CD8-positive, alpha-beta memory T cell (primary cell): ENCODE measurements around the gene DDAH2. TPM values are rescaled to one million over a fixed set of nuclear protein-coding genes. Genes with fewer than 3 reads are reported as not detected.
A peak's percentile ranks its signal among the peaks of the same experiment; 100 is the strongest.
"Not testable (repeated sequence)": the region's sequence is repeated elsewhere in the genome, so short reads cannot be mapped to it uniquely, and the experiment has no call there.

Experiments used
- CTCF ChIA-PET: fragments of 350-600 bp; sonication (Branson Sonifier 250); formaldehyde crosslinking; loops from one replicate; lab custom pipeline; 2021; ENCODE audit warnings: antibody characterized with exemption; lab: Charles Lee
- POLR2A ChIA-PET: fragments of 350-600 bp; sonication (Branson Sonifier 250); formaldehyde crosslinking; loops from one replicate; lab custom pipeline; 2021; ENCODE audit warnings: antibody characterized with exemption; lab: Charles Lee
- DNase-seq, 5 donors: peaks; one replicate each; pipeline versions ENCODE4 v3.0.0 to v3.0.0-alpha.2; 2020 to 2022; ENCODE audit warnings: mixed read lengths in 1 of 5
- H3K27ac ChIP-seq: one replicate; pipeline ENCODE4 v1.7.0; 2013; ENCODE audit warnings: low read depth, mild to moderate bottlenecking, low read length, moderate library complexity
- H3K27me3 ChIP-seq: 2 replicates; pipeline ENCODE4 v1.7.0; 2013; ENCODE audit warnings: low read length, mild to moderate bottlenecking; ENCODE audit not compliant: insufficient read depth, poor library complexity, severe bottlenecking
- H3K36me3 ChIP-seq: 2 replicates; pipeline ENCODE4 v1.7.0; 2013; ENCODE audit warnings: mild to moderate bottlenecking, low read length, moderate library complexity; ENCODE audit not compliant: insufficient read depth
- H3K4me1 ChIP-seq: 2 replicates; pipeline ENCODE4 v1.7.0; 2013; ENCODE audit warnings: mild to moderate bottlenecking, low read length, moderate library complexity; ENCODE audit not compliant: insufficient read depth
- H3K4me3 ChIP-seq: 2 replicates; pipeline ENCODE4 v1.7.0; 2013; ENCODE audit warnings: mild to moderate bottlenecking, low read length
- H3K9me3 ChIP-seq: 2 replicates; pipeline ENCODE4 v1.7.0; 2013; ENCODE audit warnings: mild to moderate bottlenecking, low read length
- H3K27ac Mint-ChIP-seq, 8 donors: one replicate each; pipeline ENCODE4 v1.8.0; 2020 to 2021; ENCODE audit warnings: mixed read lengths in 8 of 8, mild to moderate bottlenecking in 6 of 8, inconsistent platforms in 3 of 8, moderate library complexity in 3 of 8
- H3K27me3 Mint-ChIP-seq, 2 donors: one replicate each; pipeline ENCODE4 v1.8.0; 2020 to 2021; ENCODE audit warnings: mixed read lengths in 2 of 2, mild to moderate bottlenecking in 1 of 2, moderate library complexity in 1 of 2
- H3K36me3 Mint-ChIP-seq, 3 donors: one replicate each; pipeline ENCODE4 v1.8.0; 2020 to 2021; ENCODE audit warnings: mixed read lengths in 3 of 3, inconsistent platforms in 1 of 3, mild to moderate bottlenecking in 1 of 3
- H3K4me1 Mint-ChIP-seq, 3 donors: one replicate each; pipeline ENCODE4 v1.8.0; 2020 to 2021; ENCODE audit warnings: mixed read lengths in 3 of 3, inconsistent platforms in 1 of 3, mild to moderate bottlenecking in 1 of 3
- H3K4me3 Mint-ChIP-seq, 7 donors: one replicate each; pipeline ENCODE4 v1.8.0; 2020 to 2021; ENCODE audit warnings: mixed read lengths in 7 of 7, mild to moderate bottlenecking in 6 of 7, moderate library complexity in 4 of 7, inconsistent platforms in 2 of 7
- H3K9me3 Mint-ChIP-seq, 5 donors: one replicate each; pipeline ENCODE4 v1.8.0; 2020 to 2022; ENCODE audit warnings: mixed read lengths in 5 of 5, mild to moderate bottlenecking in 3 of 5, moderate library complexity in 2 of 5, inconsistent platforms in 1 of 5
- polyA plus RNA-seq: library from polyadenylated mRNA; unstranded; fragments of 300-500 nt; fragmentation: Illumina TruSeq; gene quantifications from one replicate; pipeline ENCODE4 v1.2.3, GENCODE V29; 2021
- total RNA-seq, 2 experiments: library from RNA; stranded (reverse); gene quantifications; one replicate each; pipeline ENCODE4 v1.2.3, GENCODE V29; 2021

DDAH2 gene
- total and polyA plus RNA-seq, 3 experiments from 2014 or later = 4.1 to 26.3 (median 4.9) TPM

GRCh38 chr6:31715022-31715958 lies 13.8 kb downstream of the DDAH2 start, which contains the start of gene LY6G6D:
TSS of gene LY6G6D (plus strand) at chr6:31715348. CDS start at chr6:31715356, 8 bp downstream.
- H3K4me3 Mint-ChIP-seq = no peak within 1 kb of the TSS
- peaks cover 0 to 2% of the 10 kb centered on the region in 2 donors for H3K27me3 Mint-ChIP-seq
- CTCF ChIA-PET = interaction anchor here (1.3 kb wide), 1 partner anchor 54 kb away, joined by 3 read pairs; no protein-coding TSS in a partner anchor
- no peak for DNase-seq
- H3K27me3 ChIP-seq = no peaks in the 10 kb centered on the region
- H3K4me3 ChIP-seq = no peak within 1 kb of the TSS
- H3K9me3 Mint-ChIP-seq = no peaks in the 10 kb centered on the region
- no peak within 1 kb of the TSS for H3K27ac ChIP-seq
- H3K4me1 Mint-ChIP-seq = peaks cover 10 to 18% (median 14%) of the 10 kb centered on the region in 3 donors
- H3K9me3 ChIP-seq = no peaks in the 10 kb centered on the region
- POLR2A ChIA-PET = no interaction called here
- H3K4me1 ChIP-seq = peaks cover 5% of the 10 kb centered on the region
- no peaks in the 10 kb centered on the region for H3K36me3 Mint-ChIP-seq
- H3K27ac Mint-ChIP-seq = peak within 1 kb of the TSS in 1 of 8 donors; percentile 17
- no peaks in the 10 kb centered on the region for H3K36me3 ChIP-seq

GRCh38 chr6:31713991-31714684 lies 15.0 kb downstream of the DDAH2 start:
- ChIA-PET CTCF (interaction anchor here (0.6 to 0.9 kb wide), 2 partner anchors 30 to 123 kb away, joined by 3 read pairs; no protein-coding TSS in a partner anchor), POLR2A (no interaction called here)
- no peaks in the 10 kb centered on the region for H3K9me3 ChIP-seq
- Mint-ChIP-seq H3K27ac (no peak overlapping the region), H3K27me3 (peaks cover 0 to 2% of the 10 kb centered on the region in 2 donors), H3K9me3 (no peaks in the 10 kb centered on the region), H3K4me3 (peak overlapping the region in 1 of 7 donors; percentile 63), H3K4me1 (peaks cover 10 to 18% (median 14%) of the 10 kb centered on the region in 3 donors), H3K36me3 (no peaks in the 10 kb centered on the region)
- H3K4me1 ChIP-seq = peaks cover 5% of the 10 kb centered on the region
- H3K27me3 ChIP-seq = no peaks in the 10 kb centered on the region
- H3K27ac ChIP-seq = no peak overlapping the region
- H3K4me3 ChIP-seq = no peak overlapping the region
- DNase-seq = no peak
- H3K36me3 ChIP-seq = no peaks in the 10 kb centered on the region

GRCh38 chr6:31713465-31713864 lies 15.6 kb downstream of the DDAH2 start:
- no peak for DNase-seq
- Histone ChIP-seq H3K4me3 (no peak overlapping the region), H3K36me3 (no peaks in the 10 kb centered on the region), H3K4me1 (peaks cover 5% of the 10 kb centered on the region), H3K9me3 (no peaks in the 10 kb centered on the region), H3K27ac (no peak overlapping the region), H3K27me3 (no peaks in the 10 kb centered on the region)
- H3K27ac Mint-ChIP-seq = peak overlapping the region in 1 of 8 donors; percentile 1
- no peaks in the 10 kb centered on the region for H3K27me3 Mint-ChIP-seq
- no peaks in the 10 kb centered on the region for H3K36me3 Mint-ChIP-seq
- ChIA-PET POLR2A (no interaction called here), CTCF (interaction anchor here (0.9 kb wide), 1 partner anchor 123 kb away, joined by 3 read pairs; no protein-coding TSS in a partner anchor)
- peaks cover 10 to 18% (median 14%) of the 10 kb centered on the region in 3 donors for H3K4me1 Mint-ChIP-seq
- H3K4me3 Mint-ChIP-seq = no peak overlapping the region
- no peaks in the 10 kb centered on the region for H3K9me3 Mint-ChIP-seq

DNA sequence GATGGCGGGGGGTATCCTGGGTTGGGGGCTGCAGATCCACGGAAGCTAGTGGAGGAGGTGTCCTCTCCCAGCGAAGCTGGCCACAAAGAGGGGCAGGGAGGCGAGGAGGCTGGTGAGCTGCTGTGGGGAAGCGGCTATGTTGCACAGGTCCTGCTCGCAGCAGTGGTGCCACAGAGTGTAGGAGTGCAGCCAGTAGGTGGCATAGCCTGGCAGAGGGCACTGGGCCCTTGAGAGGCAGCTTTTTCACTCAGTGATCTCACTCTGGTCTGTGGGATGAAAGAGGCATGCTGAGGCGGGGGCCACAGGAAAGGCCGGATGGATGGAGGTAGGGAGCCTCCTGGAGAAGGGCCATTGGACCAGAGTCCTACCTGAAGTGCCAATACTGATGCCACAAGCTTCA lies 16.8 kb downstream of the DDAH2 start:
- Mint-ChIP-seq H3K4me3 (no peak overlapping the region), H3K36me3 (no peaks in the 10 kb centered on the region), H3K4me1 (peaks cover 10 to 18% (median 14%) of the 10 kb centered on the region in 3 donors), H3K27me3 (no peaks in the 10 kb centered on the region), H3K9me3 (no peaks in the 10 kb centered on the region), H3K27ac (peak overlapping the region in 3 of 8 donors; percentile 40 to 74 (median 55))
- H3K4me3 ChIP-seq = no peak overlapping the region
- DNase-seq = no peak
- H3K9me3 ChIP-seq = no peaks in the 10 kb centered on the region
- H3K4me1 ChIP-seq = peaks cover 5% of the 10 kb centered on the region
- no peak overlapping the region for H3K27ac ChIP-seq
- H3K36me3 ChIP-seq = no peaks in the 10 kb centered on the region
- POLR2A ChIA-PET = interaction anchor here (0.6 kb wide), 1 partner anchor 246 kb away, joined by 3 read pairs; the partner anchor contains the start of genes NELFE and SKIC2
- CTCF ChIA-PET = interaction anchor here (1.0 to 1.1 kb wide), 2 partner anchors 9 to 27 kb away, joined by 3 to 4 read pairs; partner anchors contain the start of gene ABHD16A
- H3K27me3 ChIP-seq = no peaks in the 10 kb centered on the region

DNA sequence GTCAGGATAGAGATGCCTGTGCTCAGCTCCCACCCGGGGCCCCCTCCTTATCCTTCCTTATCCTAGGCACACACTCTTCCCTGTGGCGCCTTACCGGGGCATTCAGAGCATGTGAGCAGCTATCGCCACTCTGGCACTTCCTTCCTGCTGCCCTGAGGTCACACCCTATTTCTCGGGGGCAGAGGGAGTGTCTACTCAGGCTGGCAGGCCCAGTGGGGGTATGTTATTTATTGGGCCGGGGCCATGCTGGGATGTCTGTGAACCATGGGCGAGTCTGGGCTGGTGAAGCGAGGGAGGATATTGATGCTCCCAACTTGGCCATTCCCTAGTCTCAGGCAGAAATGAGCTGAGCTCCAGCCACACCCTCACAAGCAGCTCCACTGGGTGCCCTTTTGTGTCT lies 17.9 kb downstream of the DDAH2 start:
- peaks cover 5% of the 10 kb centered on the region for H3K4me1 ChIP-seq
- no peaks in the 10 kb centered on the region for H3K36me3 ChIP-seq
- no peaks in the 10 kb centered on the region for H3K27me3 ChIP-seq
- Mint-ChIP-seq H3K27me3 (no peaks in the 10 kb centered on the region), H3K4me3 (peak overlapping the region in 2 of 7 donors; percentile 9 to 28), H3K9me3 (no peaks in the 10 kb centered on the region), H3K27ac (peak overlapping the region in 4 of 8 donors; percentile 70 to 84 (median 79)), H3K36me3 (no peaks in the 10 kb centered on the region), H3K4me1 (peaks cover 10 to 18% (median 14%) of the 10 kb centered on the region in 3 donors)
- no peak overlapping the region for H3K27ac ChIP-seq
- no peak overlapping the region for H3K4me3 ChIP-seq
- POLR2A ChIA-PET = no interaction called here
- CTCF ChIA-PET = interaction anchor here (0.9 kb wide), 1 partner anchor 28 kb away, joined by 4 read pairs; no protein-coding TSS in a partner anchor
- DNase-seq = no peak
- H3K9me3 ChIP-seq = no peaks in the 10 kb centered on the region

DNA sequence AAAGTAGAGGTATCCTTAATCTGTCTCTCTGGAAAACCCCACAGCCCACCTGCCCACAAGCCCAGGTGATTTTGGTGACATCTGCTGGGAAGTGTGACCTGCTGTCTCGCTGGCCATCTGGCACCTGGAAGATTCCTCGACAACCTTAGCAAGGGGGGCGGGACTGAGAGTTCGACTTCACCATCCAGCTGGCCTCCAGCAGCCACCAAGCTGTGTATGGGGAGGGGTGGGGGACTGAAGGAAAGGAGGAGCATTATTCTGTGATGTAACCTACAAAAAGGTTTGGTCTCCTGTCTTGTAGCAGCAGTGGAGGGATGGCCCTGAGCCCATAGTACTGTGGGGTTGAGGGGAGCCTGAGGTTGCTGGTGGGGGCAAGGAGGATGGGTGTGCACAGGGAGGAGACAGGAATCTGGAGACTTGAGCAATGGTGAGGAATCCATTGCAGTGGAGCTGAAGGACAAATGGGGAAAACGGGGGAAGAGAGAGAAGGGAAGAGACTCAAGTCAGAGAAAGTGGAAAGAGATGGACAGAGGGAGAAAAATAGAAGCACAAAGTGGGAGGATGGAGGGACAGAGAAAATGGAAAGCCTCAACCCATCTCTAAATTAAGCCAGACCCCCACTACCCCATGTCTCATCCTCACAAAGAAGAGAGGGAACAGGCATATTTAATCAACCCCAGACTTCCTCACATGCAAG lies 18.4 kb downstream of the DDAH2 start:
- peak overlapping the region in 4 of 8 donors; percentile 61 to 78 (median 66) for H3K27ac Mint-ChIP-seq
- peaks cover 10 to 18% (median 14%) of the 10 kb centered on the region in 3 donors for H3K4me1 Mint-ChIP-seq
- Histone ChIP-seq H3K4me3 (no peak overlapping the region), H3K27me3 (no peaks in the 10 kb centered on the region), H3K4me1 (peaks cover 5% of the 10 kb centered on the region), H3K36me3 (no peaks in the 10 kb centered on the region), H3K9me3 (no peaks in the 10 kb centered on the region), H3K27ac (no peak overlapping the region)
- no peaks in the 10 kb centered on the region for H3K36me3 Mint-ChIP-seq
- no peak for DNase-seq
- ChIA-PET POLR2A (no interaction called here), CTCF (interaction anchor here (0.9 kb wide), 1 partner anchor 28 kb away, joined by 4 read pairs; no protein-coding TSS in a partner anchor)
- no peaks in the 10 kb centered on the region for H3K9me3 Mint-ChIP-seq
- peak overlapping the region in 3 of 7 donors; percentile 26 to 54 (median 31) for H3K4me3 Mint-ChIP-seq
- no peaks in the 10 kb centered on the region for H3K27me3 Mint-ChIP-seq

GRCh38 chr6:31709157-31709556 lies 19.9 kb downstream of the DDAH2 start:
- H3K4me3 ChIP-seq, H3K27me3 Mint-ChIP-seq, H3K4me1 ChIP-seq, H3K27me3 ChIP-seq, H3K27ac Mint-ChIP-seq, H3K9me3 ChIP-seq, H3K27ac ChIP-seq, H3K36me3 Mint-ChIP-seq, H3K4me3 Mint-ChIP-seq, H3K9me3 Mint-ChIP-seq, H3K36me3 ChIP-seq: not testable (repeated sequence)
- H3K4me1 Mint-ChIP-seq = peaks cover 10 to 18% (median 14%) of the 10 kb centered on the region in 3 donors
- peak in 1 of 5 donors; percentile 4 for DNase-seq
- ChIA-PET CTCF (interaction anchor here (0.7 kb wide), 1 partner anchor 118 kb away, joined by 4 read pairs; the partner anchor contains the start of gene HSPA1B), POLR2A (interaction anchor here (0.5 to 0.7 kb wide), 2 partner anchors 30 to 457 kb away, joined by 3 to 5 read pairs; no protein-coding TSS in a partner anchor)
